Renal cortex interstitium (tissue), 15 donors: Measurements from ENCODE around the gene NME7. TPM values are rescaled to one million over a fixed set of nuclear protein-coding genes. Genes with fewer than 3 reads are reported as not detected.
A peak's percentile ranks its signal among the peaks of the same experiment; 100 is the strongest.
"Not testable (repeated sequence)": the region's sequence is repeated elsewhere in the genome, so short reads cannot be mapped to it uniquely, and the experiment has no call there.

Source experiments
- DNase-seq, 11 donors: peaks; one replicate each; pipeline ENCODE4 v3.0.0-alpha.2; 2013; ENCODE audit warnings: low read depth in 9 of 11, low spot score in 4 of 11; ENCODE audit errors: extremely low read depth in 1 of 11
- long read RNA-seq, 16 experiments: transcript quantifications; one replicate each; lab custom pipeline, GENCODE V29; 2026
- polyA plus RNA-seq, 3 donors: library from polyadenylated mRNA; unstranded; fragments of 120-200 nt; gene quantifications; one replicate each; pipeline ENCODE4 v1.2.1, GENCODE V29; 2013; ENCODE audit not compliant: insufficient read length in 3 of 3

The NME7 gene, protein sequence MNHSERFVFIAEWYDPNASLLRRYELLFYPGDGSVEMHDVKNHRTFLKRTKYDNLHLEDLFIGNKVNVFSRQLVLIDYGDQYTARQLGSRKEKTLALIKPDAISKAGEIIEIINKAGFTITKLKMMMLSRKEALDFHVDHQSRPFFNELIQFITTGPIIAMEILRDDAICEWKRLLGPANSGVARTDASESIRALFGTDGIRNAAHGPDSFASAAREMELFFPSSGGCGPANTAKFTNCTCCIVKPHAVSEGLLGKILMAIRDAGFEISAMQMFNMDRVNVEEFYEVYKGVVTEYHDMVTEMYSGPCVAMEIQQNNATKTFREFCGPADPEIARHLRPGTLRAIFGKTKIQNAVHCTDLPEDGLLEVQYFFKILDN
- 100 to 1,000 TPM in 2 of 3 donors, 10 to 100 TPM in 1; 97.5 to 124 (median 115) TPM for polyA plus RNA-seq
- long read RNA-seq, donor 1, transcript NME7-201 (12 exons, 1,642 nt) = major isoform, 8 of 560 reads
- long read RNA-seq, donor 1, partial matches to known transcripts = 551 of 560 reads
- long read RNA-seq, donor 1, other reads (novel, unspliced or antisense) = 0 of 560 reads
- long read RNA-seq, donor 2, full-length matches to known transcripts = 11 of 11 reads
- long read RNA-seq, donor 2, partial matches to known transcripts = 0 of 11 reads
- long read RNA-seq, donor 2, other reads (novel, unspliced or antisense) = 0 of 11 reads
- long read RNA-seq, donor 3, transcript NME7-201 (12 exons, 1,642 nt) = major isoform, 12 of 26 reads
- long read RNA-seq, donor 3, partial matches to known transcripts = 13 of 26 reads
- long read RNA-seq, donor 3, other reads (novel, unspliced or antisense) = 0 of 26 reads
- long read RNA-seq, donor 4, transcript NME7-201 (12 exons, 1,642 nt) = major isoform, 5 of 381 reads
- long read RNA-seq, donor 4, partial matches to known transcripts = 363 of 381 reads
- long read RNA-seq, donor 4, other reads (novel, unspliced or antisense) = 13 of 381 reads
- long read RNA-seq, donor 5 = 0 reads
- long read RNA-seq, donor 6, transcript NME7-201 (12 exons, 1,642 nt) = major isoform, 13 of 23 reads
- long read RNA-seq, donor 6, partial matches to known transcripts = 9 of 23 reads
- long read RNA-seq, donor 6, other reads (novel, unspliced or antisense) = 0 of 23 reads
- long read RNA-seq, donor 7, transcript NME7-201 (12 exons, 1,642 nt) = major isoform, 12 of 721 reads
- long read RNA-seq, donor 7, partial matches to known transcripts = 692 of 721 reads
- long read RNA-seq, donor 7, other reads (novel, unspliced or antisense) = 16 of 721 reads
- long read RNA-seq, donor 8, transcript NME7-203 (12 exons, 1,590 nt) = minor isoform, 8 of 775 reads
- long read RNA-seq, donor 8, transcript NME7-201 (12 exons, 1,642 nt) = major isoform, 17 of 775 reads
- long read RNA-seq, donor 8, partial matches to known transcripts = 727 of 775 reads
- long read RNA-seq, donor 8, other reads (novel, unspliced or antisense) = 23 of 775 reads
- long read RNA-seq, donor 9, transcript NME7-201 (12 exons, 1,642 nt) = major isoform, 14 of 442 reads
- long read RNA-seq, donor 9, partial matches to known transcripts = 417 of 442 reads
- long read RNA-seq, donor 9, other reads (novel, unspliced or antisense) = 8 of 442 reads
- long read RNA-seq, donor 10, transcript NME7-201 (12 exons, 1,642 nt) = major isoform, 10 of 34 reads
- long read RNA-seq, donor 10, partial matches to known transcripts = 23 of 34 reads
- long read RNA-seq, donor 10, other reads (novel, unspliced or antisense) = 0 of 34 reads
- long read RNA-seq, donor 11, transcript NME7-201 (12 exons, 1,642 nt) = major isoform, 9 of 25 reads
- long read RNA-seq, donor 11, partial matches to known transcripts = 14 of 25 reads
- long read RNA-seq, donor 11, other reads (novel, unspliced or antisense) = 0 of 25 reads
- long read RNA-seq, donor 12, transcript NME7-201 (12 exons, 1,642 nt) = major isoform, 7 of 8 reads
- long read RNA-seq, donor 12, partial matches to known transcripts = 0 of 8 reads
- long read RNA-seq, donor 12, other reads (novel, unspliced or antisense) = 0 of 8 reads
- long read RNA-seq, donor 13, transcript NME7-201 (12 exons, 1,642 nt) = major isoform, 20 of 37 reads
- long read RNA-seq, donor 13, partial matches to known transcripts = 14 of 37 reads
- long read RNA-seq, donor 13, other reads (novel, unspliced or antisense) = 0 of 37 reads
- long read RNA-seq, donor 14, full-length matches to known transcripts = 18 of 31 reads
- long read RNA-seq, donor 14, partial matches to known transcripts = 13 of 31 reads
- long read RNA-seq, donor 14, other reads (novel, unspliced or antisense) = 0 of 31 reads
- long read RNA-seq, donor 15, full-length matches to known transcripts = 9 of 9 reads
- long read RNA-seq, donor 15, partial matches to known transcripts = 0 of 9 reads
- long read RNA-seq, donor 15, other reads (novel, unspliced or antisense) = 0 of 9 reads
- long read RNA-seq, donor 16, transcript NME7-201 (12 exons, 1,642 nt) = major isoform, 26 of 77 reads
- long read RNA-seq, donor 16, partial matches to known transcripts = 50 of 77 reads
- long read RNA-seq, donor 16, other reads (novel, unspliced or antisense) = 0 of 77 reads

DNA sequence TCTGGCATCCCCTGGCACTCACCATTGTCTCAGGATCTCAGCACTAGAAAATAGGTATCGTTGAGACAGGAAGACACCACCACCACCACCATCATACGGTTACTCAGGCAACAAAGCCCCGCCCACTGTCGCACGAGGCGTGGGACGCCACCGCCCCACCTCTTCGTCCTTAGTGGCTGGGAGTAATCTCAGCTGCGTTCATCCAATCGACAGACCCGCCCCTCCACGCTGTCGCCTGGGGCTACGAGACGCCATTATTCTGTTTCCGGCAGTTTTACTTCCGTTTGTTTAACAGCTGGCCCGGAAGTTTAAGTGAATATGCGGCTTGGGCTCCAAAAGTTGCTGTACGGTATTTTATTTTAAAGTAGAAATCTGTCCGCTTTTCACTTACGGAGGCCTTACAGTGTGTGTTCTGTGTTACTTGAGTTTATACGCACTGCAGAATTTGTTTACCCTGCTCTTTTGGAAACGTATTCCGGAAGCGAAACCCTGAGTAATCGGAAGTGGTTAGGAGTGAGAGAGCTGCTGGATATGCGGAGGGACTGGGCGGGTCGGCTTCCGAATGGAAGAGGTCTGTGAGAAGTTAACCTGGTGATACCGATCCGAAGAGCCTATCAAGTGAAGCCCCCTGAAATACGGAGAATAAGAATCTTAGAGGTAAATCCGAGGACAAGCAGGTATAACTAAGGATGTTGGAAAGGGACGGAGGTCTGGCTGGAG lies at the start of gene NME7, which contains the start of gene BLZF1:
TSS of gene NME7 (minus strand) at position 112 of the 720 bp plus-strand sequence. CDS start at position 25, 87 bp downstream.
TSS of gene BLZF1 (plus strand) at position 510 of the 720 bp plus-strand sequence. CDS start 1,328 bp downstream, outside the sequence.
- peak; percentile 85 to 97 (median 94) for DNase-seq

DNA sequence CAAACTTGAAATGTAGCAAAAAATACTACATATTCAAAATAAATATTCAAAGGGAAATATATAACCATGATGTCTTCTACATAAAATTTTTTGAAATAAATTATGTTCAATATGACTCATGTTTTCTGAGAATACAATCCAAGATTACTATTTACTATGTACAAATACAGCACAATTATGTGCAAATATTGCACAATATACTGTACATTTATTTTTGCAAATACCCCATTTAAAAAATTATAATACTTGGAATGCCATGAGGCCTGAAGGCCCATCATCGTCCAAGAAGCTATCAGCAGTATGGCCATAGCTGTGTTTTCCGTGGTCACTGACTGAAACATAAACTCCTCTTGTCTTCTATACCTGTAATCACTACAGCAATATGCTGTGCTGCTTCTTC lies 47.4 kb upstream of the NME7 start:
- no peak for DNase-seq

DNA sequence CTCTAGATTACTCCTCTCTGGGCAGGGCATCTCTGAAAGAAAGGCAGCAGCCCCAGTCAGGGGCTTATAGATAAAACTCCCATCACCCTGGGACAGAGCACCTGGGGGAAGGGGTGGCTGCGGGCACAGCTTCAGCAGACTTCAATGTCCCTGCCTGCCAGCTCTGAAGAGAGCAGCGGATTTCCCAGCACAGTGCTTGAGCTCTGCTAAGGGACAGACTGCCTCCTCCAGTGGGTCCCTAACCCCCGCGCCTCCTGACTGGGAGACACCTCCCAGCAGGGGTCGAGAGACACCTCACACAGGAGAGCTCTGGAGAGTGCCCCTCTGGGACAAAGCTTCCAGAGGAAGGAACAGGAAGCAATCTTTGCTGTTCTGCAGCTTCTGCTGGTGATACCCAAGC lies 40.7 kb upstream of the NME7 start:
- DNase-seq = not testable (repeated sequence)

DNA sequence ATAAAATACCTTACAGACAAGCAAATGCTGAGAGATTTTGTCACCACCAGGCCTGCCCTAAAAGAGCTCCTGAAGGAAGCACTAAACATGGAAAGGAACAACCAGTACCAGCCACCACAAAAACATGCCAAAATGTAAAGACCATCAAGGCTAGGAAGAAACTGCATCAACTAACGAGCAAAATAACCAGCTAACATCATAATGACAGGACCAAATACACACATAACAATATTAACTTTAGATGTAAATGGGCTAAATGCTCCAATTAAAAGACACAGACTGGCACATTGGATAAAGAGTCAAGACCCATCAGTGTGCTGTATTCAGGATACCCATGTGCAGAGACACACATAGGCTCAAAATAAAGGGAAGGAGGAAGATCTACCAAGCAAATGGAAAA lies 35.0 kb upstream of the NME7 start:
- not testable (repeated sequence) for DNase-seq

DNA sequence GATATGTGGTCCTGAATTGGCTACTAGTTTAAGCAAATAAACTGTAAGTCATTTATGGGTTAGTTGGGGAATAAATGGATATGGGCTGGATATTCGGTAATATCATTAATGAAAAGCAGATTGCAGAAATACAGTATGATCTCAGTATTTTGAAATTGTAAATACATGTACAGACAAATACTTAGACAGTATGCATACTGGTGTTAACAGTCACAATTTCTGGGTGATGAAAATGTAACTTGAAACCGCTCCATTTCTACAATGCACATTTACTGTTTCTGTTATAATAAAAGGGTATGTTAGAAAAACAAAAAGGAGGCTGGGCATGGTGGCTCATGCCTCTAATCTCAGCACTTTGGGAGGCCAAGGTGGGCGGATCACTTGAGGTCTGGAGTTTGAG lies 28.4 kb upstream of the NME7 start:
- DNase-seq = no peak

DNA sequence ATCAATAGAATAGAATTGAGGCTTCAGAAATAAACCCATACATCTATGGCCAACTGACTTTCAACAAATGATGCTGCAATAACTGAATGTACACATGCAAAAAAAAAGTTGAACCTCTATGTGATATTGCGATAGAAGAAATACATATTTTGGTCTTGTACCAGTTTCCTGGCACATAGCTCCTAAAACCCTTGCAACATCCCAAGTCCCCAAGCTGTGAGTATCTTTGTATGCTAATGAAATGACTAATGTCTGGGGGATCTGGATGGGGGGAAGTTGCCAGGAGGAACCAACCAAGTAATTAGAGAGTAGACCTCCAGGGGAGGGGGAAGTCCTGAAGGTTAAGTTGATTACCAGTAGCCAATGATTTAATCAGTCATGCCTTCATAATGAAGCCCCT lies 24.8 kb upstream of the NME7 start:
- DNase-seq = no peak

DNA sequence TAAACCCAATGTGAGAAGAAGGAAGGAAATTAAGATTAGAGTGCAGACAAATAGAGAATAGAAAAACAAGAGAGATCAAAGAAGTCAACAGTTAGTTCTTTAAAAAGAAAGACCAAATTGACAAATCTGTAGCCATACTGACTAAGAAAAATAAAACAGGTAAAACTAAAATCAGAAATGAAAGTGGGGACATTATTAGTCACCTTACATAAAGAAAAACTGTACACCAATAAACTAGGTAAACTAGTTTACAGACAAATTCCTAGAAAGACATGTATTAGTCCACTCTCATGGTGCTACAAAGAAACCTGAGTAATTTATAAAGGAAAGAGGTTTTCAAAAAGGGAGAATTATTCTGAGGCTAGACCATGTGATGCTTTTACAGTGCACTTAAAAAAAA lies 22.7 kb upstream of the NME7 start:
- DNase-seq = no peak

DNA sequence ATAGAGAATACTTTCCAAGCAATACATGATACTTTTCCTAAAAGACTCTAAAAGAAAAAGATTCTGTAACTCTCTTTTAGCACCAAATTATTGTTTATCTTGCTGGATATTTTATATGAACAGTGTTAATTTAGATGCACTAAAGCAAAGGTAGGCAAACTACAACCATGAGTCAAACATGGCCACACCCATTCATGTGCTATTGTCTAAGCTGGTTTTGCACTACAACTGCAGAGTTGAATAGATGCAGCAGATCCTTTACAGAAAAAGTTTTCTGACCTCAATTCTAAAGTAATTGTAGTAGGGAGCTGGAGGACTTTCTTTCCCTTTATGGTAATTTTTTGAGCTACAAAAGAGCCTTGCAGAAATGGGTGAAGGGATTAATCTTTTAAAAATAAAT lies 19.8 kb upstream of the NME7 start:
- no peak for DNase-seq

DNA sequence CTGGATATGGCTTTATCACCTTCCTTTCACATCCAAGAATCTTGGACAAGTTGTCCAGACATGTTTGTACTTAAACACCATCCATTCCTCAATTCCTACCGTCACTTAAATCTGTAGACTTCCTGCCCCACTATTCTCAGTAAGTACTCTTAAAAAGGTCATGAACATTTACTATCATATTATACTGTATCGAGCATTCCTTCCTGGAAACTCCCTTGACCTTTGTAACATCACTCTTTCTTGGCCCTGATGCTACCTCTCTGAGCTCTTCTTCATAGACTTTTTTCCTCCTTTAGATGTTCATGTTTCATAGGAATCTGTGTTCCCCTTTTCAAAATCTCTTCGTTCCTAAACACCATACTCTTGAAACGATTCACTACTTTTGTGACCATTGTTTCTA lies 15.9 kb upstream of the NME7 start:
- no peak for DNase-seq

DNA sequence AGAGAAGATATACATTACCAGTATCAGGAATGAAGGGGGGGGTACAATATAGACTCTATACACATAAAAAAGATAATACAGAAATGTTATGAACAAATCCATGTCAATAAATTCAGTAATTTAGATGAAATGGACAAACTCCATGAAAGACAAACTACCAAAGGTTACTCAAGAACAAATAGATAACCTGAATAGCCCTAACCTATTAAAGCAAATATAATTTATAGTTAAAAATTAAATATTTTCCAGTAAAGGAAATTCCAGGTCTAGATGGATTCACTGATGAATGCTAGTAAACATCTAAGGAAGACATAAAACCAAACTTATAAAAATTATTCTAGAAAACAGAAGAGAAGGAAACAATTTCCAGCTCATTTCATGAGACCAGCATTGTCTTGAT lies 13.6 kb upstream of the NME7 start:
- no peak for DNase-seq

DNA sequence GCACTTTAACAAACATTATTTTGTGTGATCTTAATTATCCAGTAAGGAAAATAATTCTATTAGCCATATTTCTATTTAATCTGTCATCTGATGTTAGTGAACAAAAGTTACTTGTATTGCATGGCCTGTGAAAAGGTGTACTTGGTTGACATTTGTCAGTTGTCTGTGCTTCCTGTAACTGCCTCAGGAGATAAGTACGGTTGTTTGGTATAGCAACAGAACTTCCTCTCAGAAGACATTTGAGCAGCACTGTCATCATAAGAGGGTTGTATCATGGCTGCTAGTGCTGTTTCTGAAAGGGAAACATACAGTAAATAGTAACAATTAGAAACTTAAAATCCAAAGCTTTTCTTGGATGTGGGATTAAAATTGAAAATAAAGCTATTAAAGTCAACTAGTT lies 3.8 kb upstream of the NME7 start:
- no peak for DNase-seq

DNA sequence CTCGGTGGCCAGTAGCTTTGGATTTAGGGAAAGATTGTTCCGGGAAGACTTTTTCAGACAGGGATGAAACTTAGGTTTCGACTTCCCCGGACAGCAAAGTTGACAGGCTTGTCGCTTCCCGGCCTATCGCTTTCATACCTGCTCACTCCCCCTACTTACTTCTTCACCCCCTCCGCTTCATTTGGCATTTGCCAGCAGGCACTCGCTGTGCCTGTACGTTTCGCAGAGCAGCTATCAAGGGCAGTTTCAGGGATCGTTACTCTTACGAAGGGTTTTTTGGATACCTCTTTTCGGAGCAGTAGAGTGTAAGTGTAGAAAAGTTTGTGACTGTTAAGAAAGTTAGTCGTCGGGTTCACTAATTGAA lies 791 bp upstream of the NME7 start:
- DNase-seq = peak in 7 of 11 donors; percentile 3 to 7 (median 5)

DNA sequence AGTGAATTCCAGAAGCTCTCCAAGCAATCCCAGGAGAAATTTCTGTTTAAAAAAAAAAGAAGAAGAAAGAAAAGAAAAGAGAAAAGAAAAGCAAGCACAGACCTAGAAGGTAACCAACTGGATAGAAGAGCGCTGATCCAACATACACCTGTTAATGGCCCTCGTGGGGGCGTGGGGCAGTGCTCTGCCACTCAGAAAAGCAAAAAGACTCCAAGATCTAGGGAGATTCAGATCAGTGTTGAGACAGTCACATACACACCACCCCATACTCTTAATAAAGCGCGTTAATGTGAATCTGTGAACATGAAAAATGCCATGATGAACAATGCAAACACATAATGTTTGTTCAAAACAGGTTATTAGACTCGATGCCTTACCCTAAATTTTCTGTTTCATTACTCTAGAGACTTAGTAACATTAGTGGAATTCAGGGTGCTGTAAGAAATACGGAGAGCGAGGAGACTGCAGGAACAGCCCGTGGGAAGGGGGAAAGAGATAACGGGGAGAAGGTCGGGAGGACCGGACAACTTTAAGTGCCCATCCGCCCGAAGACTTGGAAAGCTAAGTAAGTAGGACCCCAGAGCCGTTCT lies 406 bp downstream of the NME7 start:
- DNase-seq = peak in 2 of 11 donors; percentile 0 to 2

DNA sequence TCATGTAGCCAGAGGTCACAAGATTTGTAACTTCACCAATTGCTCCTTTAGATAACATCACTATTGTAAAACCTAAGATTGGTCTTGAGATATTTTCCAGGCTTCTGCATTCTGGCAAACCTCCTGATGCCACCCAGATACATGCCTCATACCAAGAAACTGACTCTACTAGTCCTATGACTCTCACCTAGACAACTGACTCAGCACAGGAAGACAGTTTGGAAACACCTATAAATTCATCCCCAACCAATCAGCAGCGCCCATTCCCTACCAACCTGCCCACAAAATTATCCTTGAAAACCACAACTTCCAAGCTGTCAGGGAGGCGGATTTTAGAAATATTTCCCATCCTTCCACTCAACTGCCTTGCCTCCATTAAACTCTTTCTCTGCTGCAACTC lies 2.6 kb downstream of the NME7 start:
- no peak for DNase-seq

DNA sequence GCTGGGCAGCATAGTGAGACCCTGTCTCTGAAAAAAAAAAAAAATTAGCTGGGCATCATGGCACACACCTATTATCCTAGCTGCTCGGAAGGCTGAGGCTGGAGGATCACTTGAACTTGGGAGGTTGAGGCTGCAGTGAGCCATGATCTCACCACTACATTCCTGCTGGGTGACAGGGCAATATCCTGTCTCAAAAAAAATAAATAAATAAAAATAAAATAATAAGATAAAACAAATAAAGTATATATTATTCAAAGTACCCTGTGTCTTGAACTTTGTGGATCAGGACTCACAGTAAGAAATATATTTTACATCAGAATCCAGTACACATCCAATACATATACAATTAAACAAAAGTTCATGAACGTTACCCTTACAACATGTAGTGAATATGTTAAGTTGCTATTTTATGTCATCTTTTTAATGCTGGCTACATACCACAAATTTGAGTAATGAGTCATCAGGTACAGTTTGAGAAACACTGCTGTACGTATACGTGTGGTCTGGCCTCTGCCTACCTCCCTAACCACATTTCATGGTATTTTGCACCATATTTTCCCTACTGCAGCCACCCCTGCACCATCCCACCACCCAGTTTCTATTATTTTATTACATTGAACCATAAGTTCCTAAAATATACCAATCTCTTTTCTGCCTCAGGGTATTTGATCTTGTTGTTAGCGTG lies 4.4 kb downstream of the NME7 start:
- DNase-seq = no peak
